Astrocyte (in vitro differentiated cells and primary cell): Measurements from ENCODE around the gene NETO2.

Experiments
- EZH2 ChIP-seq: IDR thresholded peaks from 2 replicates; pipeline ENCODE4 v1.6.1; 2012; ENCODE audit warnings: mild to moderate bottlenecking, low read length, inconsistent platforms; ENCODE audit not compliant: insufficient read depth
- TF ChIP-seq, protein P1 (sequence below): IDR thresholded peaks from 2 replicates; pipeline ENCODE4 v1.5.1; 2011; ENCODE audit warnings: low read depth, mild to moderate bottlenecking, inconsistent platforms, low read length, moderate library complexity; ENCODE audit not compliant: insufficient read depth

DNA sequence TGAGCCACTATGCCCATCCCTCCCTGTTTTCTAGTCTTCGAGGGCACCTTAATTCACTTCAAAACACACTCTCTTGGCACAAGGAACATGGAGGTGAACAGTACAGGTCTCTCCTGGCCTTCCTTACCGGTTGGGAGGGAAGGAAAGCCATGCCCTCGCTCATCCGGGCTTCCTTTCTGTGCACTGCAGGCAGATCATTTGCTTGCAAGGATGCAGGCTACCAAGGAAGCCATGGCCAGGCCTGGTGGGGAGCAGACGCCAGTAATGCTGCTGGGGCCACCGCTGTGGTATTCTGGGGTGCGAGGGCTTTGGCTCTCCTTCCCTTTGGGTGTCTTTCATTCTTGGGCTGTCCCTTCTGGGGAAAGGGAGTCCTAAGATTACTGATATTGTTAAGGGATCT lies 89.4 kb downstream of the NETO2 start:
- TF ChIP-seq, protein P1, sequence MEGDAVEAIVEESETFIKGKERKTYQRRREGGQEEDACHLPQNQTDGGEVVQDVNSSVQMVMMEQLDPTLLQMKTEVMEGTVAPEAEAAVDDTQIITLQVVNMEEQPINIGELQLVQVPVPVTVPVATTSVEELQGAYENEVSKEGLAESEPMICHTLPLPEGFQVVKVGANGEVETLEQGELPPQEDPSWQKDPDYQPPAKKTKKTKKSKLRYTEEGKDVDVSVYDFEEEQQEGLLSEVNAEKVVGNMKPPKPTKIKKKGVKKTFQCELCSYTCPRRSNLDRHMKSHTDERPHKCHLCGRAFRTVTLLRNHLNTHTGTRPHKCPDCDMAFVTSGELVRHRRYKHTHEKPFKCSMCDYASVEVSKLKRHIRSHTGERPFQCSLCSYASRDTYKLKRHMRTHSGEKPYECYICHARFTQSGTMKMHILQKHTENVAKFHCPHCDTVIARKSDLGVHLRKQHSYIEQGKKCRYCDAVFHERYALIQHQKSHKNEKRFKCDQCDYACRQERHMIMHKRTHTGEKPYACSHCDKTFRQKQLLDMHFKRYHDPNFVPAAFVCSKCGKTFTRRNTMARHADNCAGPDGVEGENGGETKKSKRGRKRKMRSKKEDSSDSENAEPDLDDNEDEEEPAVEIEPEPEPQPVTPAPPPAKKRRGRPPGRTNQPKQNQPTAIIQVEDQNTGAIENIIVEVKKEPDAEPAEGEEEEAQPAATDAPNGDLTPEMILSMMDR: no peak
- TF ChIP-seq EZH2: no peak
